Endodermal cell (in vitro differentiated cells): ENCODE data around the gene IAPP. TPM values are rescaled to one million over a fixed set of nuclear protein-coding genes. Genes with fewer than 3 reads are reported as not detected.

Source experiments
- DNase-seq: peaks from one replicate; pipeline ENCODE4 v3.0.0-alpha.2; 2017
- H3K27ac ChIP-seq: 2 replicates; pipeline ENCODE4 v1.5.1; 2013; ENCODE audit warnings: mild to moderate bottlenecking, low read depth, low read length, moderate library complexity
- H3K27me3 ChIP-seq: 2 replicates; pipeline ENCODE4 v1.6.1; 2013; ENCODE audit warnings: mild to moderate bottlenecking, low read length, moderate library complexity; ENCODE audit not compliant: insufficient read depth, control insufficient read depth, poor library complexity, severe bottlenecking
- H3K36me3 ChIP-seq: 2 replicates; pipeline ENCODE4 v1.7.0; 2013; ENCODE audit warnings: mild to moderate bottlenecking, low read length, moderate library complexity; ENCODE audit not compliant: control insufficient read depth, insufficient read depth
- H3K4me1 ChIP-seq: one replicate; pipeline ENCODE4 v1.7.0; 2013; ENCODE audit warnings: low read length; ENCODE audit not compliant: control insufficient read depth, insufficient read depth
- H3K4me3 ChIP-seq: 2 replicates; pipeline ENCODE4 v1.5.1; 2013; ENCODE audit warnings: mild to moderate bottlenecking, low read length, moderate library complexity
- H3K9ac ChIP-seq: 2 replicates; pipeline ENCODE4 v1.6.1; 2013; ENCODE audit warnings: mild to moderate bottlenecking, low read length, moderate library complexity; ENCODE audit not compliant: poor library complexity, severe bottlenecking; ENCODE audit errors: extremely low read depth
- H3K9me3 ChIP-seq: 2 replicates; pipeline ENCODE4 v1.6.1; 2013; ENCODE audit warnings: mild to moderate bottlenecking, low read length, moderate library complexity; ENCODE audit not compliant: control insufficient read depth
- H3K27ac Mint-ChIP-seq: 2 replicates; pipeline ENCODE4 v1.8.0; 2020; ENCODE audit warnings: mixed read lengths
- H3K27me3 Mint-ChIP-seq: 2 replicates; pipeline ENCODE4 v1.8.0; 2021; ENCODE audit warnings: mild to moderate bottlenecking, mixed read lengths; ENCODE audit not compliant: insufficient read depth
- H3K36me3 Mint-ChIP-seq: 2 replicates; pipeline ENCODE4 v1.8.0; 2020; ENCODE audit warnings: low read depth, mixed read lengths
- H3K4me1 Mint-ChIP-seq: 2 replicates; pipeline ENCODE4 v1.8.0; 2020; ENCODE audit warnings: mixed read lengths
- H3K4me3 Mint-ChIP-seq: 2 replicates; pipeline ENCODE4 v1.8.0; 2020; ENCODE audit warnings: mild to moderate bottlenecking, moderate library complexity, mixed read lengths
- H3K9me3 Mint-ChIP-seq: 2 replicates; pipeline ENCODE4 v1.8.0; 2020; ENCODE audit warnings: mild to moderate bottlenecking, mixed read lengths
- CTCF ChIP-seq: fragments of 200-600 bp; sonication (generic); conservative IDR thresholded peaks from 2 replicates; pipeline ENCODE4 v1.5.0; 2021; ENCODE audit warnings: antibody characterized with exemption, mild to moderate bottlenecking
- WGBS, 2 experiments: methylation state at CpG; one replicate each; pipeline versions ENCODE4 v1.1.5 to v1.1.7; 2013; ENCODE audit warnings: missing lambda C conversion rate in 2 of 2, mixed read lengths in 1 of 2; ENCODE audit not compliant: insufficient coverage in 1 of 2, insufficient read length in 1 of 2; 5-methylcytosine and 5-hydroxymethylcytosine counted together
- total RNA-seq, 2 donors: library from RNA; stranded (reverse); fragmentation: NEBNext Ultra II Directional in 1 of 2; extraction: Animal tissue kit (Norgen Biotek cat#: 25700) in 1 of 2; gene quantifications; 2 replicates in 1 of 2; 3 replicates in 1 of 2; pipeline ENCODE4 v1.2.1, GENCODE V29; 2021

IAPP gene
- total RNA-seq, 2 donors from 2014 or later = not detected

GRCh38 chr12:21336656-21337055 is 36.0 kb upstream of the IAPP start:
- no peak overlapping the region for H3K4me3 Mint-ChIP-seq

GRCh38 chr12:21337453-21337852 is 35.2 kb upstream of the IAPP start:
- Histone ChIP-seq H3K36me3 (no peaks in the 10 kb centered on the region), H3K9ac (no peak overlapping the region), H3K27me3 (no peaks in the 10 kb centered on the region), H3K27ac (no peak overlapping the region), H3K9me3 (peaks cover 21% of the 10 kb centered on the region), H3K4me3 (no peak overlapping the region), H3K4me1 (peaks cover 3% of the 10 kb centered on the region)
- H3K27me3 Mint-ChIP-seq = no peaks in the 10 kb centered on the region
- no peak overlapping the region for H3K4me3 Mint-ChIP-seq
- no peak for TF ChIP-seq CTCF
- no peak overlapping the region for H3K27ac Mint-ChIP-seq
- no peak for DNase-seq
- H3K36me3 Mint-ChIP-seq = peaks cover 24% of the 10 kb centered on the region
- peaks cover 25% of the 10 kb centered on the region for H3K9me3 Mint-ChIP-seq
- H3K4me1 Mint-ChIP-seq = peaks cover 8% of the 10 kb centered on the region

More at GRCh38 chr12:21336656-21337055, 36.0 kb upstream of the IAPP start:
- Mint-ChIP-seq H3K27me3 (no peaks in the 10 kb centered on the region), H3K4me1 (peaks cover 8% of the 10 kb centered on the region), H3K9me3 (peaks cover 33% of the 10 kb centered on the region), H3K27ac (no peak overlapping the region), H3K36me3 (peaks cover 32% of the 10 kb centered on the region)
- peaks cover 28% of the 10 kb centered on the region for H3K9me3 ChIP-seq
- TF ChIP-seq CTCF = no peak
- no peak overlapping the region for H3K4me3 ChIP-seq
- no peak overlapping the region for H3K27ac ChIP-seq
- no peaks in the 10 kb centered on the region for H3K36me3 ChIP-seq
- H3K27me3 ChIP-seq = no peaks in the 10 kb centered on the region
- H3K9ac ChIP-seq = no peak overlapping the region
- no peak for DNase-seq
- WGBS, 2 experiments = 96 to 97% methylated on average over 4 of the region's 5 CpGs
- H3K4me1 ChIP-seq = peaks cover 3% of the 10 kb centered on the region

- H3K36me3 Mint-ChIP-seq = peaks cover 17% of the 10 kb centered on the region
- H3K4me3 Mint-ChIP-seq = no peak overlapping the region
- no peak overlapping the region for H3K27ac Mint-ChIP-seq
- 89 to 96% methylated on average over 5 to 6 of the region's 6 CpGs for WGBS, 2 experiments
- no peak for DNase-seq
- no peak overlapping the region for H3K4me3 ChIP-seq
- no peaks in the 10 kb centered on the region for H3K27me3 ChIP-seq
- peaks cover 14% of the 10 kb centered on the region for H3K9me3 ChIP-seq
- H3K36me3 ChIP-seq = no peaks in the 10 kb centered on the region
- H3K27me3 Mint-ChIP-seq = no peaks in the 10 kb centered on the region
- no peak overlapping the region for H3K9ac ChIP-seq
- H3K9me3 Mint-ChIP-seq = peaks cover 18% of the 10 kb centered on the region
- peaks cover 8% of the 10 kb centered on the region for H3K4me1 Mint-ChIP-seq
- TF ChIP-seq CTCF = no peak
- no peak overlapping the region for H3K27ac ChIP-seq
- peaks cover 3% of the 10 kb centered on the region for H3K4me1 ChIP-seq
These were observed 34.5 kb upstream of the IAPP start for GRCh38 chr12:21337959-21338744.
